HG03025 (cell line): ENCODE results near the gene USP35.
"Not testable (repeated sequence)": the region's sequence is repeated elsewhere in the genome, so short reads cannot be mapped to it uniquely, and the experiment has no call there.

Experiments used
- ATAC-seq: cut with Tn5 transposase; IDR thresholded peaks from one replicate; pipeline ENCODE4 v1.9.1; 2021; ENCODE audit warnings: mild to moderate bottlenecking, moderate library complexity; ENCODE audit not compliant: unreplicated experiment, low FRiP score

USP35 gene

DNA sequence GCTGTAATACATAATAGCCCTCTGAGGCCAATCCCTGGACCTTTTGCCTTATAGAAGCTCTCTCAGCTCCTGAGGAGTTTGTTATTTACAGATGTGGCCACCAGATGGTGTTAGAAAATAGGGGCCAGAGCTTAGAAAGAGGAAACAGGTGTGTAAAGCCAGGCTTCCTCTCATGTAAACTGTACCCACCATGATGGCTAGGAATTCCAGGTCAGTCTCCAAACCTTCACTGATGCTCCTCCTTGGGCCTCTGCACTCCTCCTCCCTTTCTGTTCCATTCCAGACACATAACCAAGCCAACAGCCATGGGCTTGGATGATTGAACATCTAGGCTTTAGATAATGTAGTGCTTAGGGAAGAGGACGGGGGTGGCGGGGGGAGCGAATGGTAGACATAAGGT, 39.7 kb downstream of the USP35 start:
- ATAC-seq, result no peak

DNA sequence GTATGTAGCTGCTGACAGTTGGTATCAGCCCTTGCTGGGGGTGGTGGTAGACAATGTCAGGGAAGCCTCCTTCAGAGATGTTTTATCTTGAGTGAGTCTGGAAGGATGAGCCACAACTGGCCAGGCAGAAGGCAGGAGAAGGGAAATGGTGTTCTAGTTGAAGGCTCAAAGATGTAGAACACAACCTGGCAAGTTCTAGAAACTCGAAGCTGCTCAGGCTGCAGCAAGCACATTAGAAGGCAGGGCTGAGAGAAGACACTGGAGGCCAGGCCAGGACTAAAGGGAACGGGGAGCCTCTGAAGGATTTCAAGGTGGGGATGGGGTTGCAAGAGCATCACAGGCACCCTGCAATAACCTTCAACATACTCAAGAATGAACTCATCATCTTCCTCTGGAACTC, 40.4 kb downstream of the USP35 start:
- ATAC-seq, result no peak

DNA sequence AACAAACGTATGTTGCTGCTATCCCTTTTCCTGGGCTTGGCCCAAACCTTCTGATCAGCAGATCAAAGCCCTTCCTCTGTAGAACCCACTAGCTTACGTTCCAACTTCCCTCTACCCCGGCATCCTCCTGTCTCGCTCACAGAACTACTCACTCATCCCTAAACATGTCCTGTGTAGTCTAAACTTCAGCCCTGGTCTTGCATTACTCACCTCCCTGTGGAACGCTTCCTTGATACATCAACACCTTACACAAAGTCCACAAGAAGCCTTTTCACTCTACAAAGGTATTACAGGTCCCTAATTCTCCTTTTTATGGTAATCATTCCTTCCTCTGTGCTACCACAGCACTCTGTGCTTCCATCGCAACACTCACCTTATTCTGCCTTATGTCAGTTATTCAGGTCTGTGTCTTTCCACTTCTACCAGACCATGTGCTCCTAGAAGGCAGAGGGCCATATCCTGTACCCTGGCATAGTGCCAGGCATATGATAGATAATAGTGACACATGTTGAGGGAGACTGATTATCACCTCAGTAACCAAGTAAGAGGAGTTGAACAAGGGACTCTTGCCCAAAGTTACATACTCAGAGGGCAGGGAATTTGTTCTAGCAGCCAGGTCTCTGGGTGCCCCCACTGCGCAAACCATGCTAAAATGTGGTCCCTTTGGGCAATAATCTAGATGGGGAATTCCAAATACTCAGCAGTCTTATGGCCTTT, 41.6 kb downstream of the USP35 start:
- no peak for ATAC-seq

DNA sequence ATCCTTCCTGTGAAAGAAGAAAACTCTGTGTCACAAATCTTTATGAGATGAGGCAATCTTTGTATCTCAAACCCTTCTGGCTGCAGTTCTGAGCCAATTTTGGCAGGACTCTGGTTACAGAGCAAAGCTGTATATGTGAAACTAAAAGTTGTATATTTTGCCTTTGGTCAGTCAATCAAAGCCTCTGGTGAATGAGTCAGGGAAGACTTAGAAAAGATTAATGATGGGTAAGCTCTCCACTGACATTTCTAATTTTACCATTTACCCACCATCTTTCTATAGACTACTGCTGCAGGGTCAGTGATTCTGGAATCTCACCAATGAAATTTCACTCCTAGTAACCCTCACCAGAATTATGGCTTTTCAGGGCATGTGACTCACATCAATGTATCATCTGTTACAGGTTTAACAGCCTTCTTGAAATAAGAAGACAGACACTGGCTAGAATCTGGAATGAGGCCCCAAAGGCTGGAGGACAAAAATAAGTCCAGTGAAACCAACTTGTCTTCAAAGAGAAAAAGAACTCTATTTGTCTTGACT, 43.3 kb downstream of the USP35 start:
- ATAC-seq, result no peak

DNA sequence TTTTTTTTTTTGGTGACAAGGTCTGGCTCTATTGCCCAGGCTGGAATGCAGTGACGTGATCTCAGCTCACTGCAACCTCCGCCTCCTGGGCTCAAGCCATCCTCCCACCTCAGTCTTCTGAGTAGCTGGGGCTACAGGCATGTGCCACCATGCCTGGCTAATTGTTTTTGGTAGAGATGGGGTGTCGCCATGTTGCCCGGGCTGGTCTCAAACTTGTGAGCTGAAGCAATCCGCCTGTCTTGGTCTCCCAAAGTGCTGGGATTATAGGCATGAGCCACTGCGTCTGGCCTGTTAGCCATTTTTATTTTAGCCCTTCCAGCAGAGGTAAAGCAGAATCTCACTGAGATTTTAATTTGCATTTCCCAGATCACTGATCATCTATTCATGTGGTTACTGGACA, 44.3 kb downstream of the USP35 start:
- not testable (repeated sequence) for ATAC-seq

DNA sequence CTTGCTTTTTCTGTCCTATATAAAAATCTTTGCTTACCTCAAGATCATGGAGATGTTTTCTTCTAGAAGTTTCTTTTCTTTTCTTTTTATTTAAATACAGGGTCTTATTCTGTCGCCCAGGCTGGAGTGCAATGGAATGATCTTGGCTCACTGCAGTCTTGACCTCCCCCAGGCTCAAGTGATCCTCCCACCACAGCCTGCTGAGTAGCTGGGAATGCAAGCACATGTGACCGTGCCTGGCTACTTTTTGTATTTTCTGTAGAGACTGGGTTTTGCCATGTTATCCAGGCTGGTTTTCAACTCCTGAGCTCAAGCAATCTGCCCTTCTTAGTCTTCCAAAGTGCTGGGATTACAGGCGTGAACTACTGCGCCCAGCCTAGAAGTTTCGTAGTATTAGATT, 45.3 kb downstream of the USP35 start:
- ATAC-seq, result no peak

DNA sequence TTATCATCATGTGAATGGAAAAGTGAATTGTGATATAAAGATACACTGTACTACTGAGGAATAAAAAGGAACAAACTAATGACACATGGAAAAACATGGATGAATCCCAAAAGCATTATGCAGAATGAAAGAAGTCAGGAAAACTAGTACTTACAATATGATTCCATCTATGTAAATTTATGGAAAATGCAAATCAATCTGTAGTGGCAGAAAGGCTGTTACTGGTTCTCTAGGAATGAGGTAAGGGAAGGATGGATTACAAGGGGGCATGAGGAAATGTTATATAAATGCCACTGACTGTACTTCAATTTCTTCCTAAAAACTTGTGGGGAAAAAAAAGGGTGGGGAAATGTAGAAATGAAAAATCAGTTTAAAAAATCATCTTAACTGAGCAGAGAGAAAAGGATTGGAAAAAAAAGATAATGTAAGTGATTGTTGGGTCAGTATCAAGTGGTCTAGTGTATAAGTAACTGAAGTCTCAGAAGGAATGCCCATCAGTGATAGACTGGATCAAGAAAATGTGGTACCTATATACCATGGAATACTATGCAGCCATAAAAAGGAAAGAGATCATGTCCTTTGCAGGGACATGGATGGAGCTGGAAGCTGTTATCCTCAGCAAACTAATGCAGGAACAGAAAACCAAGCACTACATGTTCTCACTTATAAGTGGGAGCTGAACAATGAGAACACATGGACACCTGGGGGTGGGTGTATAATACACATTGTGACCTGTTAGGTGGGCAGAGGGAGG, 48.8 kb downstream of the USP35 start:
- no peak for ATAC-seq

DNA sequence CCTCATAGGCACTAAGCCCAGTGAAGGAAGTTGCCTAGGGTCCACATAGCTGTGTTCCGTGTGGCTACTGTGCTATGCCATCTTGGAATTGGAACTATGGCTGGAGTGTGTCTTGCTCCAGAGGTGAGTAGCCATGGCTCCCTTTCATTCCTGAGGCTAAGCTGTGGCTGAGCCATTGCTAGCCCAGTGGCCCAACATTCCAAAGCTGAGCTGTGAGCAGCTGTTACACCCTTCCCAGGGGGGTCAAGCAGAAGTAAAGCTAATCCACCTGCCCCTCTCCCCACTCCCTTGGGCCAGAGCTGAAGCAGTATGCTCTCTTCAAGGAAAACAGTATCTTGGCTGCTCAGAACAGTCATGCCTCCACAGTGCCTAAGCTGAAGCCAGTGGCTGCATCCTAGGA, 51.1 kb downstream of the USP35 start:
- no peak for ATAC-seq

DNA sequence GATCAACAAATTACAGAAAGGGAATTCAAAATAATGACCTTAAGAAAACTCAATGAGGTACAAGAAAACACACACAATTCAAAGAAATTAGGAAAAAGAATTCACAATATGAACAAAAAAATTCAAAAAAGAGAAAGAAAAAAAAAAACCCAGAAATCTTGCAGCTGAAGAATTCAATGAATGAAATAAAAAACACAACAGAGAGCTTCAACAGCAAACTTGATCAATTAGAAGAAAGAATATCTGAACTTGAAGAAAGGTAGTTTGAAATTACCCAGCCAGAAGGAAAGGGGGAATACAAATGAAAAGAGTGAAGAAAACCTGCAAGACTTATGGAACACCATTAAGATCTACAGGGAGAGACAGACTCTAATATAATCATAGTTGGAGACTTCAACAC, 52.8 kb downstream of the USP35 start:
- no peak for ATAC-seq

DNA sequence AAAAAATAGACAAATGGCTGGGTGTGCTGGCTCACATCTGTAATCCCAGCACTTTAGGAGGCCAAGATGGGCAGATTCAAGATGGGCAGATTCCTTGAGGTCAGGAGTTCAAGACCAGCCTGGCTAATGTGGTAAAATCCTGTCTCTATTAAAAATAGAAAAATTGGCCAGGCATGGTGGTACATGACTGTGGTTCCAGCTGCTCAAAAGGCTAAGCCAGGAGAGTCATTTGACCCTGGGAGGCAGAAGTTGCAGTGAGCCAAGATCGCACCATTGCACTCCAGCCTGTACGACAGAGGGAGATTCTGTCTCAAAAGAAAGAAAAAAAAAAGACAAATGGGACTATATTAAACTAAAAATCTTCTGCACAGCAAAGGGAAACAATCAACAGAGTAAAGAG, 55.4 kb downstream of the USP35 start:
- no peak for ATAC-seq

DNA sequence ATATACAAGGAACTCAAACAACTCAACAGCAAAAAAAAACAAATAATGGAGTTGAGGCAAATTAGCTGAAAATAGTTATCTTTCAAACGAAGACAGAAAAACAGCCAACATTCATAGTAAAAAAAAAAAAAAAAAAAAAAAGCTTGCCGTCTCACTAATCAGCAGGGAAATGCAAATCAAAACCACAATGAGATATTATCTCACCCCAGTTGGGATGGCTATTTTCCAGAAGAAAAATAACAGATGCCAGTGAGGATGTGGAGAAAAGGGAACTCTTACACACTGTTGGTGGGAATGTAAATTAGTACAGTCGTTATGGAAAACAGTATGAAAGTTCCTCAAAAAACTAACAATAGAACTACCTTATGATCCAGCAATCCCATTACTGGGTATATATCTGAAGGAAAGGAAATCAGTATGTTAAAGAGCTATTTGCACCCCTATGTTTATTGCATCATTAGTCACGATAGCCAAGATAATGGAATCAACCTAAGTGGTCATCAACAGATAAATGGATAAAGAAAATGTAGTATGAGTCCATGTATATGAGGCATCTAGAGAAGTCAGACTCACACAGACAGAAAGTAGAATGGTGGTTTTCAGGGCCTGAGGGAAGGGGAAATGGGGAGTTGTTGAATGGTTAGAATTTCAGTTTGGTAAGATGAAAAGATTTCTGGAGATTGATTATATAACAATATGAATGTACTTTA, 56.0 kb downstream of the USP35 start:
- ATAC-seq, result no peak

DNA sequence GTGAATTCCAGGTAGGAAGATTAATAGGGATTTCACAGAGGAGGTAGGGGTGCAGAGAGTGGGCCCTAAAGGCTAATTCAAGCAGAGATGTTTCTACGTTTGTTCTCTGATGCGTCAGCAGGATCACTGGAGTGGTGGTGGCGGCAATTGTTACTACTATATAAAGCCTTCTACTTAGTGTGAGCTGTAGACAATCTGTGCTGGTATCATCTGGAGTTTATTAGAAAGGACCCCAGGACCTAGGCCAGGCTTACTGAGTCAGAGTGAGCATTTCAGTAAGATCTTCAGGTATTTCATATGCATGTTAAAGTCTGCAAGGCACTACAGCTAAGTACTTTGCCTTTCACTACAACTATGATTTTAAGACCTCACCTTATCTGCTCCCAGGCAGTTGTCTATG, 59.5 kb downstream of the USP35 start:
- no peak for ATAC-seq

DNA sequence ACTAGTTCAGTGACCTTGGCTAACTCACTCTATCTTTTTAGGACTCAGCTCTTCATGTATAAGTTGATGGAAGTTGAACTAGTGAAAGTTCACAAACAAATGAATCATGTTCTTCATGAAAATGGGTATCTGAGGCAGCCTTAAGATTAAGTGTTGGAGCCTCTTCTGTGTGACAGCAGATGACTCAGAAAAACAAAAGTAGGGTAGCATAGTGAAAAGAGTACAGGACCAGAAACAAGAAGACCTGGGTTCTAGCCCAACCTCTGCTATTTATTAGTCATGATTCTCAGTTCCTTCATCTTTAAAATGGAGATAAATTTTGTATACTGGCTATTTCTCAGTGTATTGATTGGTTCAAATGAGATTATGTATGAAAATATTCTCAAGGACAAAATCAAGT, 60.2 kb downstream of the USP35 start:
- no peak for ATAC-seq

DNA sequence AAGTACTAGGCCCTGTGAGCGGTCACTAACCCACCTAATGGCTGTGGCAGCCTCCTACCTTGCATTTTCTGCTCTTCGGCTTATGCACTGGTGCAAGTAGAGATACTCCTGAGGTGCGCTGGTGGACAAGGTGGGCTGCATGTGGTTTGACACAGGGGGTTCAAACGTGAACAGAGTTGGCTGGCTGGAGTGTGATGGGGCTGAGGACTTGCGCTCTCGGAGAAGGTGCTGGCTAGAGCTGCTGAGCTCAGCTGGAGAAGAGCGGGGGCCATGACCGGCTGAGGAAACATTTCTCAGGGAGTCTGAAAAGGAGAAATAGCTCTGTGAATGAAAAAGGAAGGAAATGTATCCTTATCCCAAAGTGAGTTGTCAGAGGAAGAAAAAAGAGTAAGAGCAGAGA, 61.4 kb downstream of the USP35 start:
- ATAC-seq, result no peak

DNA sequence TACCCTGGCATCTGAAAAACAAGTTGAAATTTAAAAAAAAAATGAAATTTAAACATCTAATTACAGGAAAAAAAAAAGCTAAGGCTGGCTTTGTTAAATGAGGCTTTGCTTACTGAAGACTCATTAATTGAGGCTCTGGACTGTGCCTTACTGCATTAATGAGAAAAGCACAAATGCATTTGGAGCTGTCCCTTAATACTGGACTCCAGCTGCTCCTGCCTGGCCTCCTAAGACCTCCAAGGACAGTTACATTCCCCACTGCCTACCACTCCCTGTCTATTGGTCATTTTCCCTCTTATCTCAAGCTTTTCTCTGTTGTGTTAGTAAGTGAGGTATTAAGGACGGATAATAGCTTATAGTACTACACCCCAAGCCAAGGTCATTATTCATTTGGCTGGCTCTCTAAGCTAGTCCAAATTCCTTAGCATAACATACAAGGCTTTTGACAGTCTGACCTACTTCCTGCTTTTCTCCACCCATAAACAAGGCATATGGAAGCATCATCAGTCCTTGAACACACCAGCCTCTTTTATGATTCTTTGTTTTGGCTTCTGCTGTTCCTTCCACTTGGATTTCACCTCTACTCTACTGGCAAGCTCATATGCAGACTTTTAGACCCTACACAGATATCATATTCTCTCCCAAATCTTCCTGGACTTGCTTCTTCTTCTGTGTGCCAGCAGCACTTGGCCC, 62.5 kb downstream of the USP35 start:
- no peak for ATAC-seq

DNA sequence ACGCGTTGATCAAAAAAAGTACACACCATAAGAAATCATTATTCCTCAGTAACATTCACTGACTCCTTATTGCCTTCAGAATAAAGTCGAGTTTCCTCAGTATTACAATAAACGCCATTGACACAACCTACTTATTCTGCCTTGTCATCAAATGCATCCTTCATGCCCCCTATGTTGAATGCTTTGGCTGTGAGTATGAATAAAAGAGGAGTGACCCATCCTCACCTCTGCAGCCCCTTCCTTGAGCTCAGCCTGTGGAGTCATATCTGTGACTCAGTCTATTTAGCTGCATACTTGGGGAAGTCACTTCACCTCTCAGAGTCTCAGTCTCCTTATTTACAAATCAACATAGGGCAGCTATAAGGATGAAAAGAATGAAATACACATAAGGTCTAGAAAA, 65.1 kb downstream of the USP35 start:
- no peak for ATAC-seq

DNA sequence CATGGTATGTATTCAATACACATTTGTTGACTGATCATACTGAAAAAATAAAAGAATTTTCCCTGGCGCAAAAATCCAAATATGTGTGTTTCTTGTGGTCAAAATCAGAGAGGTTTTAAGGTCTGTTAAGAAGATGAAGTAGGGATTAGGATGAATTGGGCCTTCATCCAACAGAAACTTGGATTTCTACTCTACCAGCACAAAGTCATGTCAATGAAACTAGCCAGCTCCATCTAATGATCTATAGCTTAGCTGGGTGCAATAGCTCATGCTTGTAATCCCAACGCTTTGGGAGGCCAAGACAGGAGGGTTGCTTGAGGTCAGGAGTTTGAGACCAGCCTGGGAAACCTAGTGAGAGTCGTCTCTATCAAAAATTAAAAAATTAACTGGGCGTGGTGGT, 65.5 kb downstream of the USP35 start:
- ATAC-seq, result no peak

DNA sequence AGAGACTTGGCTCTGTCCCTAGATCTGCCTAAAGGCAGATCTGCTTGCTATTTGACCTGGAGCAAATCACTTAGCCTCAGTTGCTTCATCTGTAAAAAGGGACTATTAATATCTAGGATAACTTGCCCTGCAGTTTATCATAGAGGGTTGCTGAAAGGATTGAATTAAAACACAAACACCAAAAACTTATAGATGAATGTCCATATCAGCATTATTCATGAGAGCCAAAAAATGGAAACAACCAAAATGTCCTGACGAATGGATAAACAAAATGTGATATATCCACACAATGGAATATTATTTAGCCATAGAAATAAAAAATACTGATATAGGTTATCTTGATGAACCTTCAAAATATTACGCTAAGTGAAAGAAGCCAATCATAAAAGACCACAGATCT, 67.2 kb downstream of the USP35 start:
- no peak for ATAC-seq

DNA sequence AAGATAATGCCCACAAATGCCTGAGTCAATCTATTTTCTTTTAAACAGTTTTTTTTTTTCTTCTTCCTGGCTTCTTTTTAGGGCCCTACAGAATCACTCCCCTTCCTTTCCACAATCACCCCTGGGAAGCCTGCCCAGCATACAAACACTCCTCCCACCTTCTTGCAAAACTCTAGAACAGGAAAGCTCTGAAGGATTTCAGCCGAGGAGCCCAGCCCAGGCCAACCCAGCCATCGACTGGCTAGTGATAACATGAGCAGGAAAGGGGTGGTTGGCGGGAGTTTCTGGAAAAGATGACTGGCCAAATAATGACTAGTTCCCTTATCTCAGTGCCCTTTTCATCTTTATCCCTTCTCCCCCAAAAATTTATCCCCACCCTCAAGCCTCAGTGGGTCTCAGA, 68.2 kb downstream of the USP35 start:
- ATAC-seq, result no peak

DNA sequence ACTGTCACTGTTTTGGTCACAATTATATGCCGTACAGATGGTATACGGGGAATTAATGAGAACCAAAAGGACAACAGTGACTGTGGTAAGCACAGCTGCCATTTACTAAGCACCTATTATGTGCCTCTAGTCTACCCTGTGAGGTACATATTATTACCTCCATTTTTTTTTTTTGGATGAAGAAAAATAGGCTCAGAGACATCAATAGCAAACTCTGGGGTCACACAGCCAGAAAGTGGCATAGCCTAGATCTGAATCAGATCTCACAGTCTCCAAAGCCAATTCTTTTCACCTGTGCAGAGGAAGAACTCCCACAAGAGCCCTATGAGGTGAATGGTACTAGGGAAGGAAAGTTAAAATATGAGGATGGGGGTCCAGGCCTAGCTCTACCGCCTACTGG, 68.9 kb downstream of the USP35 start:
- ATAC-seq, result no peak
